ENCODE results near the gene NFIA. TPM values are rescaled to one million over a fixed set of nuclear protein-coding genes. Genes with fewer than 3 reads are reported as not detected.
A peak's percentile ranks its signal among the peaks of the same experiment; 100 is the strongest.

The NFIA gene
- total RNA-seq, 2 donors from 2014 or later, result 75.3 to 81.3 TPM

GRCh38 chr1:61241973-61242381 is 159.6 kb downstream of the NFIA start:
- peaks cover 0 to 58% of the 10 kb centered on the region in 2 donors for H3K4me1 ChIP-seq
- no peaks in the 10 kb centered on the region for H3K36me3 ChIP-seq
- no peaks in the 10 kb centered on the region for H3K9me3 ChIP-seq
- H3K4me3 ChIP-seq, result peak overlapping the region; percentile 11 to 34
- H3K27me3 ChIP-seq, result no peaks in the 10 kb centered on the region
- no peak for DNase-seq (ENCODE audit: low spot score)
- no peak for TF ChIP-seq CTCF (IDR thresholded peaks at IDR 0.05)
- peak overlapping the region; percentile 77 to 90 for H3K27ac ChIP-seq

GRCh38 chr1:61244114-61244513 is 161.8 kb downstream of the NFIA start:
- Histone ChIP-seq H3K9me3 (no peaks in the 10 kb centered on the region), H3K36me3 (no peaks in the 10 kb centered on the region), H3K27ac (peak overlapping the region; percentile 29 to 90), H3K4me3 (no peak overlapping the region), H3K4me1 (peaks cover 0 to 57% of the 10 kb centered on the region in 2 donors), H3K27me3 (no peaks in the 10 kb centered on the region)
- no peak for DNase-seq (ENCODE audit: low spot score)
- no peak for TF ChIP-seq CTCF (IDR thresholded peaks at IDR 0.05)

GRCh38 chr1:61245696-61246400 is 163.5 kb downstream of the NFIA start:
- H3K27ac ChIP-seq, result peak overlapping the region in 1 of 2 donors; percentile 6
- H3K4me1 ChIP-seq, result peaks cover 0 to 62% of the 10 kb centered on the region in 2 donors
- TF ChIP-seq CTCF (IDR thresholded peaks at IDR 0.05), result no peak

GRCh38 chr1:61247051-61247825 is 164.9 kb downstream of the NFIA start:
- H3K27ac ChIP-seq, result no peak overlapping the region

More at GRCh38 chr1:61245696-61246400, 163.5 kb downstream of the NFIA start:
- DNase-seq (ENCODE audit: low spot score), result no peak
- Histone ChIP-seq H3K9me3 (no peaks in the 10 kb centered on the region), H3K27me3 (no peaks in the 10 kb centered on the region), H3K36me3 (no peaks in the 10 kb centered on the region), H3K4me3 (no peak overlapping the region)

More at GRCh38 chr1:61247051-61247825, 164.9 kb downstream of the NFIA start:
- DNase-seq (ENCODE audit: low spot score), result no peak
- Histone ChIP-seq H3K4me1 (peaks cover 0 to 57% of the 10 kb centered on the region in 2 donors), H3K27me3 (no peaks in the 10 kb centered on the region), H3K9me3 (no peaks in the 10 kb centered on the region), H3K4me3 (no peak overlapping the region), H3K36me3 (no peaks in the 10 kb centered on the region)
- TF ChIP-seq CTCF (IDR thresholded peaks at IDR 0.05), result no peak
